Psoas muscle (tissue), 8 donors: ENCODE results near the gene USP5. TPM values are rescaled to one million over a fixed set of nuclear protein-coding genes. Genes with fewer than 3 reads are reported as not detected.

ENCODE experiments used
- ATAC-seq, 4 donors: fragments of 200-7000 bp; cut with Tn5 transposase; one replicate each; pipeline ENCODE4 v1.9.1; 2020; ENCODE audit warnings: moderate library complexity in 3 of 4, mild to moderate bottlenecking in 2 of 4
- DNase-seq, 2 donors: peaks; one replicate each; pipeline ENCODE4 v3.0.0-alpha.2; 2020
- H3K27ac ChIP-seq: fragments of 200-600 bp; one replicate; pipeline ENCODE4 v1.8.0; 2022
- H3K27me3 ChIP-seq, 3 donors: fragments of 200-600 bp in 1 of 3; one replicate each; pipeline versions ENCODE4 v1.6.1 to v1.8.0; 2013 to 2022; ENCODE audit warnings: low read length in 2 of 3, mild to moderate bottlenecking in 2 of 3, moderate library complexity in 1 of 3; ENCODE audit not compliant: insufficient read depth in 3 of 3
- H3K36me3 ChIP-seq, 2 donors: fragments of 200-600 bp in 1 of 2; one replicate each; pipeline versions ENCODE4 v1.6.1 to v1.8.0; 2013 to 2022; ENCODE audit warnings: low read depth in 1 of 2, mild to moderate bottlenecking in 1 of 2, moderate library complexity in 1 of 2; ENCODE audit not compliant: insufficient read depth in 1 of 2
- H3K4me1 ChIP-seq: fragments of 200-600 bp; one replicate; pipeline ENCODE4 v1.8.0; 2022
- H3K4me3 ChIP-seq: fragments of 200-600 bp; one replicate; pipeline ENCODE4 v1.8.0; 2022; ENCODE audit warnings: mild to moderate bottlenecking
- H3K9me3 ChIP-seq: fragments of 200-600 bp; one replicate; pipeline ENCODE4 v1.8.0; 2022
- CTCF ChIP-seq: fragments of 200-600 bp; IDR thresholded peaks from one replicate; pipeline ENCODE4 v1.8.0; 2022; ENCODE audit warnings: antibody characterized with exemption
- WGBS, 3 donors: extraction: QIAGEN DNeasy Blood & Tissue Kit; methylation state at CpG; one replicate each; pipeline versions ENCODE4 v1.1.6 to v1.1.7; 2013; 5-methylcytosine and 5-hydroxymethylcytosine counted together
- intact Hi-C, 2 donors: fragments of 100-400 bp; cut with DNase I; formaldehyde crosslinking; loops; one replicate each; pipeline versions ENCODE4 v1.11.0 to v1.14.2; 2022
- polyA plus RNA-seq, 3 donors: library from polyadenylated mRNA; stranded (reverse); fragments of 200-250 nt; gene quantifications; one replicate each; pipeline ENCODE4 v1.2.3, GENCODE V29; 2013
- total RNA-seq, 4 donors: library from RNA; stranded (reverse); fragmentation: NEBNext Ultra II Directional in 2 of 4; extraction: Animal tissue kit (Norgen Biotek cat#: 25700) in 2 of 4; gene quantifications; one replicate each; pipeline versions ENCODE4 v1.2.1 to v1.2.4, GENCODE V29; 2021 to 2023
- donor health status: healthy with polysubstance abuse.
- donor health status: DM: no; HTN: no; CAD: no; lungs with moderate emphysema.
- donor health status: Bipolar disorder and iron deficiency.
- donor health status: healthy.
- donor health status: DM: yes; HTN: yes; CAD: no.
- donor health status: DM: no; HTN: no; CAD: no.
- donor health status: DM: no; HTN: no; CAD: no.
- donor health status: DM: yes; HTN: yes; CAD: no.

Gene USP5
- total and polyA plus RNA-seq, 7 donors = 43.1 to 127 (median 98.1) TPM

DNA sequence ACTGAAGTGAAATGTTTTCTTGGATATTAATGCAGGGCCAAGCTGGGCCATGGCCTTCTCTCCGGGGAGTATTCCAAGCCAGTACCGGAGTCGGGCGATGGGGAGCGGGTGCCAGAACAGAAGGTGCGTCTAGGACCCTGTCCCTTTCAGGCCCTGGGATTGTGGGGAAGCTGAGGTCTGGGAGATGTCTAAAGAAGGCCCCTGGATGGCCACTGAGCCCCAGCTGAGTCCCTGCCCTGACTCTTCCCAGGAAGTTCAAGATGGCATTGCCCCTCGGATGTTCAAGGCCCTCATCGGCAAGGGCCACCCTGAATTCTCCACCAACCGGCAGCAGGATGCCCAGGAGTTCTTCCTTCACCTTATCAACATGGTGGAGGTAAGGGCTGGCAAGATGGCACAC is 8.2 kb downstream of the USP5 start:
- no peak for TF ChIP-seq CTCF
- WGBS, 3 donors = 93 to 96% (median 94%) methylated on average over 9 of the region's 9 CpGs
- intact Hi-C loops = loop anchor here in 1 of 2 donors (10.0 kb wide), 1 partner anchor 255 kb away; no protein-coding TSS in a partner anchor
- no peak for DNase-seq
- no peak for ATAC-seq
- H3K36me3 ChIP-seq = peaks cover 15 to 100% of the 10 kb centered on the region in 2 donors
- H3K27ac ChIP-seq = no peak overlapping the region
- H3K4me1 ChIP-seq = no peaks in the 10 kb centered on the region
- H3K9me3 ChIP-seq = no peaks in the 10 kb centered on the region
- no peaks in the 10 kb centered on the region for H3K27me3 ChIP-seq
- H3K4me3 ChIP-seq = no peak overlapping the region

- Histone ChIP-seq H3K27me3 (no peaks in the 10 kb centered on the region), H3K9me3 (no peaks in the 10 kb centered on the region), H3K27ac (no peak overlapping the region), H3K36me3 (peaks cover 15 to 100% of the 10 kb centered on the region in 2 donors), H3K4me3 (no peak overlapping the region), H3K4me1 (no peaks in the 10 kb centered on the region)
- no peak for TF ChIP-seq CTCF
- intact Hi-C loops = loop anchor here in 1 of 2 donors (10.0 kb wide), 1 partner anchor 254 kb away; no protein-coding TSS in a partner anchor
- WGBS, 3 donors = 95 to 96% (median 96%) methylated on average over 7 of the region's 7 CpGs
- ATAC-seq (no peak), DNase-seq (no peak)
Observed at GRCh38 chr12:6860942-6861341, 9.0 kb downstream of the USP5 start.

- Histone ChIP-seq H3K27me3 (no peaks in the 10 kb centered on the region), H3K4me1 (no peaks in the 10 kb centered on the region), H3K9me3 (no peaks in the 10 kb centered on the region), H3K36me3 (peaks cover 15 to 100% of the 10 kb centered on the region in 2 donors), H3K27ac (no peak overlapping the region), H3K4me3 (no peak overlapping the region)
- intact Hi-C loops = loop anchor here in 1 of 2 donors (10.0 kb wide), 1 partner anchor 253 kb away; no protein-coding TSS in a partner anchor
- WGBS, 3 donors = 90 to 98% (median 91%) methylated on average over 9 of the region's 9 CpGs
- no peak for TF ChIP-seq CTCF
- ATAC-seq (no peak), DNase-seq (no peak)
Observed at GRCh38 chr12:6861391-6861790, 9.4 kb downstream of the USP5 start.

GRCh38 chr12:6863033-6863432 is 11.1 kb downstream of the USP5 start:
- WGBS, 3 donors = 92% methylated on average over 11 of the region's 11 CpGs
- intact Hi-C loops = loop anchor here in 1 of 2 donors (10.0 kb wide), 1 partner anchor 252 kb away; no protein-coding TSS in a partner anchor
- Histone ChIP-seq H3K27ac (no peak overlapping the region), H3K9me3 (no peaks in the 10 kb centered on the region), H3K36me3 (peaks cover 13 to 84% of the 10 kb centered on the region in 2 donors), H3K27me3 (no peaks in the 10 kb centered on the region), H3K4me1 (peaks cover 6% of the 10 kb centered on the region), H3K4me3 (no peak overlapping the region)
- DNase-seq (no peak), ATAC-seq (no peak)
- TF ChIP-seq CTCF = no peak
